ENCODE data around the gene MAPK11.

MAPK11 gene

GRCh38 chr22:50245214-50246072 lies 24.7 kb downstream of the MAPK11 start:
- H3K9me3 ChIP-seq (replicated peaks in 1 of 11), result no peaks in the 10 kb centered on the region
- peak overlapping the region; percentile 83 to 95 (median 89) for H3K9ac ChIP-seq
- peaks cover 10 to 87% (median 75%) of the 10 kb centered on the region in 11 experiments; a peak in 20 of 22 replicates for H4K20me1 ChIP-seq
- H3K4me3 ChIP-seq, result peak overlapping the region; percentile 79 to 95 (median 90)
- H3K4me1 ChIP-seq, result peaks cover 64 to 82% (median 76%) of the 10 kb centered on the region in 10 experiments
- no peaks in the 10 kb centered on the region for H3K27me3 ChIP-seq
- TF ChIP-seq Cebpa-rat (IDR thresholded peaks at IDR 0.05), result no peak
- H3K36me3 ChIP-seq, result peaks cover 11 to 48% (median 28%) of the 10 kb centered on the region in 11 experiments; a peak in 21 of 22 replicates
- H3K27ac ChIP-seq, result peak overlapping the region; percentile 59 to 95 (median 82); a peak in 21 of 22 replicates
- H3K4me2 ChIP-seq, result peak overlapping the region; percentile 91 to 100 (median 98)

- TF ChIP-seq Cebpa-rat (IDR thresholded peaks at IDR 0.05), result no peak
- H3K27ac ChIP-seq, result peak within 1 kb of the TSS; percentile 59 to 95 (median 82)
- H3K27me3 ChIP-seq, result no peaks in the 10 kb centered on the region
- H3K4me1 ChIP-seq, result peaks cover 57 to 79% (median 71%) of the 10 kb centered on the region in 10 experiments
- H3K4me2 ChIP-seq, result peak within 1 kb of the TSS; percentile 91 to 100 (median 98)
- peaks cover 14 to 87% (median 75%) of the 10 kb centered on the region in 11 experiments; a peak in 20 of 22 replicates for H4K20me1 ChIP-seq
- no peaks in the 10 kb centered on the region for H3K9me3 ChIP-seq (replicated peaks in 1 of 11)
- peak within 1 kb of the TSS; percentile 83 to 95 (median 89) for H3K9ac ChIP-seq
- peaks cover 19 to 51% (median 37%) of the 10 kb centered on the region in 11 experiments for H3K36me3 ChIP-seq
- peak within 1 kb of the TSS; percentile 79 to 95 (median 90) for H3K4me3 ChIP-seq
These were observed 25.6 kb downstream of the MAPK11 start, which contains the start of gene TUBGCP6 for GRCh38 chr22:50244420-50245213. TSS of gene TUBGCP6 (minus strand) at chr22:50245023. CDS start at chr22:50244459, 564 bp downstream.

GRCh38 chr22:50243685-50244419 lies 26.3 kb downstream of the MAPK11 start:
- Histone ChIP-seq H3K4me1 (peaks cover 56 to 81% (median 73%) of the 10 kb centered on the region in 10 experiments), H4K20me1 (peaks cover 19 to 90% (median 80%) of the 10 kb centered on the region in 11 experiments; a peak in 20 of 22 replicates), H3K4me3 (peak overlapping the region; percentile 79 to 95 (median 90)), H3K27me3 (no peaks in the 10 kb centered on the region), H3K27ac (peak overlapping the region; percentile 59 to 95 (median 82); a peak in 21 of 22 replicates), H3K4me2 (peak overlapping the region; percentile 91 to 100 (median 97)), H3K9me3 (replicated peaks in 1 of 11) (no peaks in the 10 kb centered on the region), H3K9ac (peak overlapping the region; percentile 83 to 95 (median 89)), H3K36me3 (peaks cover 20 to 53% (median 43%) of the 10 kb centered on the region in 11 experiments)
- TF ChIP-seq Cebpa-rat (IDR thresholded peaks at IDR 0.05), result no peak

- H3K27me3 ChIP-seq, result no peaks in the 10 kb centered on the region
- H3K9ac ChIP-seq, result peak overlapping the region; percentile 83 to 95 (median 89)
- peak overlapping the region; percentile 91 to 100 (median 97) for H3K4me2 ChIP-seq
- peaks cover 20 to 42% (median 38%) of the 10 kb centered on the region in 11 experiments for H3K36me3 ChIP-seq
- peak overlapping the region; percentile 79 to 95 (median 90) for H3K4me3 ChIP-seq
- no peak overlapping the region; a peak in 1 of 22 replicates for H3K27ac ChIP-seq
- TF ChIP-seq Cebpa-rat (IDR thresholded peaks at IDR 0.05), result no peak
- peaks cover 50 to 81% (median 73%) of the 10 kb centered on the region in 10 experiments for H3K4me1 ChIP-seq
- peaks cover 24 to 90% (median 78%) of the 10 kb centered on the region in 11 experiments; a peak in 21 of 22 replicates for H4K20me1 ChIP-seq
- no peaks in the 10 kb centered on the region for H3K9me3 ChIP-seq (replicated peaks in 1 of 11)
These were observed 27.7 kb downstream of the MAPK11 start for GRCh38 chr22:50242406-50242949.

GRCh38 chr22:50238755-50239154 lies 31.4 kb downstream of the MAPK11 start:
- peak overlapping the region; percentile 25 to 97 (median 53); a peak in 20 of 22 replicates for H3K4me2 ChIP-seq
- H4K20me1 ChIP-seq, result peaks cover 62 to 100% (median 92%) of the 10 kb centered on the region in 11 experiments
- H3K27ac ChIP-seq, result peak overlapping the region in 1 of 11 experiments; percentile 47; a peak in 2 of 22 replicates
- no peaks in the 10 kb centered on the region for H3K27me3 ChIP-seq
- H3K9ac ChIP-seq, result peak overlapping the region in 8 of 11 experiments; percentile 18 to 59 (median 36); a peak in 9 of 22 replicates
- peaks cover 51 to 86% (median 77%) of the 10 kb centered on the region in 10 experiments for H3K4me1 ChIP-seq
- no peak overlapping the region for H3K4me3 ChIP-seq
- H3K9me3 ChIP-seq (replicated peaks in 1 of 11), result peaks cover 0 to 9% (median 0%) of the 10 kb centered on the region in 11 experiments; a peak in 2 of 22 replicates
- TF ChIP-seq Cebpa-rat (IDR thresholded peaks at IDR 0.05), result no peak
- H3K36me3 ChIP-seq, result peaks cover 10 to 31% (median 25%) of the 10 kb centered on the region in 11 experiments; a peak in 19 of 22 replicates

- Histone ChIP-seq H3K4me2 (peak overlapping the region; percentile 68 to 98 (median 93)), H3K27ac (peak overlapping the region in 8 of 11 experiments; percentile 54 to 77 (median 60); a peak in 16 of 22 replicates), H3K9me3 (replicated peaks in 1 of 11) (peaks cover 0 to 9% (median 0%) of the 10 kb centered on the region in 11 experiments; a peak in 2 of 22 replicates), H3K4me3 (peak overlapping the region in 8 of 10 experiments; percentile 4 to 58 (median 42); a peak in 10 of 20 replicates), H3K9ac (peak overlapping the region; percentile 38 to 70 (median 57); a peak in 18 of 22 replicates), H4K20me1 (peaks cover 69 to 100% (median 92%) of the 10 kb centered on the region in 11 experiments), H3K4me1 (peaks cover 32 to 85% (median 65%) of the 10 kb centered on the region in 10 experiments), H3K27me3 (no peaks in the 10 kb centered on the region), H3K36me3 (peaks cover 21 to 50% (median 40%) of the 10 kb centered on the region in 11 experiments; a peak in 21 of 22 replicates)
- no peak for TF ChIP-seq Cebpa-rat (IDR thresholded peaks at IDR 0.05)
These were observed 33.3 kb downstream of the MAPK11 start for GRCh38 chr22:50236731-50237409.

GRCh38 chr22:50233223-50233622 lies 37.0 kb downstream of the MAPK11 start:
- peaks cover 0 to 9% (median 0%) of the 10 kb centered on the region in 11 experiments; a peak in 2 of 22 replicates for H3K9me3 ChIP-seq (replicated peaks in 1 of 11)

More at GRCh38 chr22:50233223-50233622, 37.0 kb downstream of the MAPK11 start:
- H3K36me3 ChIP-seq, result peaks cover 11 to 68% (median 36%) of the 10 kb centered on the region in 11 experiments; a peak in 20 of 22 replicates
- H3K9ac ChIP-seq, result peak overlapping the region in 1 of 11 experiments; percentile 29; a peak in 1 of 22 replicates
- no peak overlapping the region for H3K4me3 ChIP-seq
- peaks cover 18 to 86% (median 73%) of the 10 kb centered on the region in 10 experiments for H3K4me1 ChIP-seq
- no peak for TF ChIP-seq Cebpa-rat (IDR thresholded peaks at IDR 0.05)
- H3K4me2 ChIP-seq, result no peak overlapping the region; a peak in 2 of 22 replicates
- H3K27me3 ChIP-seq, result peaks cover 0 to 8% (median 0%) of the 10 kb centered on the region in 11 experiments; a peak in 3 of 22 replicates
- H4K20me1 ChIP-seq, result peaks cover 58 to 98% (median 81%) of the 10 kb centered on the region in 11 experiments
- no peak overlapping the region for H3K27ac ChIP-seq

All from BLaER1 treated with 17β-estradiol and CSF1 and Interleukin-3, amounts not matched to agents 10 nM and 100 nM (cell line).